Kidney (tissue), 14 donors: ENCODE results near the gene HLA-DPB1. TPM values are rescaled to one million over a fixed set of nuclear protein-coding genes. Genes with fewer than 3 reads are reported as not detected.

Experiments
- DNase-seq, 5 donors: peaks; one replicate each; pipeline ENCODE4 v3.0.0-alpha.2; 2013 to 2020
- FAIRE-seq: peaks from 2 replicates; lab custom pipeline; 2012; peaks lifted over from hg19 to GRCh38; lab: Jason Lieb, UNC
- H3K27ac ChIP-seq, 2 donors: one replicate each; pipeline ENCODE4 v1.7.0; 2013; ENCODE audit warnings: low read depth in 2 of 2, low read length in 2 of 2, inconsistent platforms in 1 of 2
- H3K27me3 ChIP-seq: one replicate; pipeline ENCODE4 v1.7.1; 2013; ENCODE audit warnings: low read length, inconsistent platforms; ENCODE audit not compliant: control insufficient read depth, insufficient read depth
- H3K36me3 ChIP-seq, 3 donors: one replicate each; pipeline versions ENCODE4 v1.7.0 to v1.7.1; 2013; ENCODE audit warnings: low read length in 3 of 3, control low read depth in 1 of 3, inconsistent platforms in 1 of 3; ENCODE audit not compliant: insufficient read depth in 3 of 3, control insufficient read depth in 2 of 3
- H3K4me1 ChIP-seq, 3 donors: one replicate each; pipeline versions ENCODE4 v1.7.0 to v1.7.1; 2013; ENCODE audit warnings: low read length in 3 of 3, inconsistent platforms in 1 of 3, low read depth in 1 of 3; ENCODE audit not compliant: control insufficient read depth in 2 of 3, insufficient read depth in 2 of 3
- H3K4me3 ChIP-seq, 3 donors: one replicate each; pipeline versions ENCODE4 v1.7.0 to v1.8.1; 2013; ENCODE audit warnings: low read length in 3 of 3, control low read depth in 1 of 3, inconsistent platforms in 1 of 3
- H3K9ac ChIP-seq, 3 donors: one replicate each; pipeline versions ENCODE4 v1.7.0 to v1.7.1; 2013; ENCODE audit warnings: low read length in 3 of 3, control low read depth in 1 of 3, inconsistent platforms in 1 of 3
- H3K9me3 ChIP-seq, 3 donors: one replicate each; pipeline versions ENCODE4 v1.7.0 to v1.7.1; 2013; ENCODE audit warnings: low read length in 3 of 3, control low read depth in 1 of 3, inconsistent platforms in 1 of 3; ENCODE audit not compliant: control insufficient read depth in 2 of 3, insufficient read depth in 1 of 3
- intact Hi-C: fragments of 100-400 bp; cut with DNase I; formaldehyde crosslinking; loops from one replicate; pipeline ENCODE4 v1.11.1; 2022
- polyA plus RNA-seq: library from polyadenylated mRNA; stranded (reverse); fragments of 350-450 nt; fragmentation: Illumina TruSeq; extraction: RNeasy Lipid Tissue Mini Kit (QIAGEN cat#74804); gene quantifications from one replicate; pipeline ENCODE4 v1.2.3, GENCODE V29; 2014; ENCODE audit warnings: low read depth, low replicate concordance; ENCODE audit not compliant: insufficient read depth
- total RNA-seq: library from RNA; stranded (reverse); fragmentation: NEBNext Ultra II Directional; extraction: Animal tissue kit (Norgen Biotek cat#: 25700); gene quantifications from one replicate; pipeline ENCODE4 v1.2.1, GENCODE V29; 2021
- TF ChIP-seq, protein P1 (sequence below): IDR thresholded peaks from 3 replicates; pipeline ENCODE4 v1.5.1; 2012; ENCODE audit warnings: mild to moderate bottlenecking, moderate library complexity, borderline replicate concordance; ENCODE audit not compliant: insufficient read depth; ENCODE audit errors: extremely low read depth
- donor health status: control.
- donor health status: control.
- donor health status: control.
- donor health status: control.
- donor health status: control.
- donor health status: DM: yes; HTN: yes; CAD: no.
- donor health status: Normal renal cell carcinoma (clear cell type).

The HLA-DPB1 gene
- total and polyA plus RNA-seq, 2 donors from 2014 or later, result 141 to 181 TPM

GRCh38 chr6:33050014-33050810, 25.6 kb upstream of the HLA-DPB1 start:
- H3K36me3 ChIP-seq, result no peaks in the 10 kb centered on the region
- no peaks in the 10 kb centered on the region for H3K27me3 ChIP-seq
- TF ChIP-seq, protein P1, sequence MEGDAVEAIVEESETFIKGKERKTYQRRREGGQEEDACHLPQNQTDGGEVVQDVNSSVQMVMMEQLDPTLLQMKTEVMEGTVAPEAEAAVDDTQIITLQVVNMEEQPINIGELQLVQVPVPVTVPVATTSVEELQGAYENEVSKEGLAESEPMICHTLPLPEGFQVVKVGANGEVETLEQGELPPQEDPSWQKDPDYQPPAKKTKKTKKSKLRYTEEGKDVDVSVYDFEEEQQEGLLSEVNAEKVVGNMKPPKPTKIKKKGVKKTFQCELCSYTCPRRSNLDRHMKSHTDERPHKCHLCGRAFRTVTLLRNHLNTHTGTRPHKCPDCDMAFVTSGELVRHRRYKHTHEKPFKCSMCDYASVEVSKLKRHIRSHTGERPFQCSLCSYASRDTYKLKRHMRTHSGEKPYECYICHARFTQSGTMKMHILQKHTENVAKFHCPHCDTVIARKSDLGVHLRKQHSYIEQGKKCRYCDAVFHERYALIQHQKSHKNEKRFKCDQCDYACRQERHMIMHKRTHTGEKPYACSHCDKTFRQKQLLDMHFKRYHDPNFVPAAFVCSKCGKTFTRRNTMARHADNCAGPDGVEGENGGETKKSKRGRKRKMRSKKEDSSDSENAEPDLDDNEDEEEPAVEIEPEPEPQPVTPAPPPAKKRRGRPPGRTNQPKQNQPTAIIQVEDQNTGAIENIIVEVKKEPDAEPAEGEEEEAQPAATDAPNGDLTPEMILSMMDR, result no peak
- H3K9me3 ChIP-seq, result no peaks in the 10 kb centered on the region
- no peak overlapping the region for H3K9ac ChIP-seq
- H3K27ac ChIP-seq, result no peak overlapping the region
- no peak overlapping the region for H3K4me3 ChIP-seq
- H3K4me1 ChIP-seq, result no peaks in the 10 kb centered on the region
- intact Hi-C loops, result no loop called here
- FAIRE-seq, result no peak
- no peak for DNase-seq

- no peaks in the 10 kb centered on the region for H3K27me3 ChIP-seq
- FAIRE-seq (no peak), DNase-seq (no peak)
- no peak overlapping the region for H3K27ac ChIP-seq
- H3K4me1 ChIP-seq, result no peaks in the 10 kb centered on the region
- intact Hi-C loops, result no loop called here
- no peaks in the 10 kb centered on the region for H3K36me3 ChIP-seq
- TF ChIP-seq, protein P1, result no peak
- no peaks in the 10 kb centered on the region for H3K9me3 ChIP-seq
- no peak overlapping the region for H3K4me3 ChIP-seq
- no peak overlapping the region for H3K9ac ChIP-seq
Observed at GRCh38 chr6:33052627-33053026, 23.2 kb upstream of the HLA-DPB1 start.

DNA sequence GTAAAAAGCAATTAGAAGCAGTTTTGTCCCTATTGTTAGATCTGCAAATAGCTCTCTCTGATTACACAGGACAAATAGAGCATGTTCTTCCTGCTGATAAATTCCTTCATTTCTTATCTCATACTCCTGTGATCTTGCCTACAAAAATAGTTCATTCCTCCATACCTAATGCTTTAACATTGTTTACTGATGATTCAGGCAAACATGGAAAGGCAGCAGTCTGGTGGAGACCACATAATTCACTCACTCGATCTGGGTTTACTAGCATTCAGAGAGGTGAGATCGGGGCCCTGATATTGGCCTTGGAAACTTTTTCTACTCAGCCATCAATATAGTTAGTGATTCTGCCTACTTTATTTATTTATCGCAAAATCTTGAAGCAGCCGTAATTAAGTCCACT, 22.6 kb upstream of the HLA-DPB1 start:
- no peak for DNase-seq
- Histone ChIP-seq H3K9ac (no peak overlapping the region), H3K4me3 (no peak overlapping the region), H3K4me1 (no peaks in the 10 kb centered on the region), H3K27me3 (no peaks in the 10 kb centered on the region), H3K27ac (no peak overlapping the region), H3K9me3 (no peaks in the 10 kb centered on the region), H3K36me3 (no peaks in the 10 kb centered on the region)
- no peak for FAIRE-seq
- intact Hi-C loops, result no loop called here
- TF ChIP-seq, protein P1, result no peak
